A549 (cell line): Measurements from ENCODE around the gene HIVEP3.

ENCODE experiments used
- EP300 ChIP-seq, 2 experiments: fragments of >200 bp; sonication (Bioruptor Twin); formaldehyde crosslinking; IDR thresholded peaks; 2 replicates in 1 of 2; 3 replicates in 1 of 2; pipeline ENCODE4 v1.6.1; 2016 to 2017
- HEYL ChIP-seq: fragments of 250-450 bp; sonication (Bioruptor Pico); IDR thresholded peaks from 2 replicates; pipeline ENCODE4 v1.8.0; 2021; ENCODE audit warnings: mild to moderate bottlenecking, moderate library complexity
- POLR2A ChIP-seq: IDR thresholded peaks from 2 replicates; pipeline ENCODE4 v1.6.1; 2012; ENCODE audit warnings: mild to moderate bottlenecking, low read length
- RAD21 ChIP-seq, 2 experiments: fragments of >200 bp in 1 of 2; sonication (Bioruptor Twin) in 1 of 2; formaldehyde crosslinking in 1 of 2; IDR thresholded peaks in 1 of 2; conservative IDR thresholded peaks in 1 of 2; 2 replicates in 1 of 2; 3 replicates in 1 of 2; pipeline ENCODE4 v1.6.1; 2012 to 2018; ENCODE audit warnings: inconsistent platforms in 1 of 2
- RFX5 ChIP-seq: fragments of 450-650 bp; IDR thresholded peaks from 2 replicates; pipeline ENCODE4 v1.7.1; 2014; ENCODE audit warnings: antibody characterized with exemption, mild to moderate bottlenecking, moderate library complexity
- RNF2 ChIP-seq: fragments of 200-600 bp; sonication (generic); IDR thresholded peaks from 2 replicates; pipeline ENCODE4 v1.6.1; 2016; ENCODE audit warnings: low read depth, mild to moderate bottlenecking, antibody characterized with exemption, moderate library complexity, borderline replicate concordance
- SMC3 ChIP-seq: fragments of >200 bp; sonication (Bioruptor Twin); formaldehyde crosslinking; IDR thresholded peaks from 3 replicates; pipeline ENCODE4 v1.6.1; 2018; ENCODE audit warnings: inconsistent platforms
- TF ChIP-seq, protein P1 (sequence below): fragments of >200 bp; sonication (Bioruptor Twin); formaldehyde crosslinking; IDR thresholded peaks from 3 replicates; pipeline ENCODE4 v1.5.1; 2016

DNA sequence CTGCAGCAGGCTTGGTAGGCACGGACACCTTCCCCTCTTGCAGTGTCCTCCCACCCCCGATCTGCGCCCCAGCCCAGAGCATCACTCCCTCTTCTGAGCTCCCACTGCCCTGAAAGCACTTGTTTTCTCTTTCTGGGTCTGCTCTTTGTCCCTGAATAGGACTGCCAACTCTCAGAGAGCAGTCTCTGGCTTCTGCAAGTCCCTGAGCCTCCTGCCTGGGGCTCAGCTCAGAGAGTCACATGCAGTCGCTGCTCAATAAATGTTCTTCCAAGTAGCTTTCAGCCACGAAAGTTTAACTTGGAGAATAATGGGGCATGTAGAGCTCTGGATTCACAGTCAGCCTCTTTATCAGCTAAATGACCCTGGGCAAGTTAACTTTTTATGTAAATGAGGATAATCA is 205.6 kb downstream of the HIVEP3 start:
- TF ChIP-seq RNF2 (no peak), POLR2A (no peak), EP300 (IDR thresholded peaks at IDR 0.05) (no peak), HEYL (CRISPR knock-in tag) (no peak), RFX5 (no peak), SMC3 (no peak), RAD21 (conservative IDR thresholded peaks at IDR 0.05 in 1 of 2, IDR thresholded peaks at IDR 0.05 in 1 of 2) (no peak)
- TF ChIP-seq, protein P1, sequence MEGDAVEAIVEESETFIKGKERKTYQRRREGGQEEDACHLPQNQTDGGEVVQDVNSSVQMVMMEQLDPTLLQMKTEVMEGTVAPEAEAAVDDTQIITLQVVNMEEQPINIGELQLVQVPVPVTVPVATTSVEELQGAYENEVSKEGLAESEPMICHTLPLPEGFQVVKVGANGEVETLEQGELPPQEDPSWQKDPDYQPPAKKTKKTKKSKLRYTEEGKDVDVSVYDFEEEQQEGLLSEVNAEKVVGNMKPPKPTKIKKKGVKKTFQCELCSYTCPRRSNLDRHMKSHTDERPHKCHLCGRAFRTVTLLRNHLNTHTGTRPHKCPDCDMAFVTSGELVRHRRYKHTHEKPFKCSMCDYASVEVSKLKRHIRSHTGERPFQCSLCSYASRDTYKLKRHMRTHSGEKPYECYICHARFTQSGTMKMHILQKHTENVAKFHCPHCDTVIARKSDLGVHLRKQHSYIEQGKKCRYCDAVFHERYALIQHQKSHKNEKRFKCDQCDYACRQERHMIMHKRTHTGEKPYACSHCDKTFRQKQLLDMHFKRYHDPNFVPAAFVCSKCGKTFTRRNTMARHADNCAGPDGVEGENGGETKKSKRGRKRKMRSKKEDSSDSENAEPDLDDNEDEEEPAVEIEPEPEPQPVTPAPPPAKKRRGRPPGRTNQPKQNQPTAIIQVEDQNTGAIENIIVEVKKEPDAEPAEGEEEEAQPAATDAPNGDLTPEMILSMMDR: no peak
